H9 (cell line): ENCODE data around the gene ABLIM3. TPM values are rescaled to one million over a fixed set of nuclear protein-coding genes. Genes with fewer than 3 reads are reported as not detected.

ENCODE experiments used
- DNase-seq: peaks from one replicate; pipeline ENCODE4 v3.0.0-alpha.2; 2017
- H2AFZ ChIP-seq: one replicate; pipeline ENCODE4 v1.6.1; 2013; ENCODE audit warnings: mild to moderate bottlenecking, low read length, control low read depth, moderate library complexity
- H2AK5ac ChIP-seq: 2 replicates; pipeline ENCODE4 v1.6.1; 2013; ENCODE audit warnings: low read length, control low read depth, mixed read lengths; ENCODE audit not compliant: insufficient read length
- H2BK120ac ChIP-seq: one replicate; pipeline ENCODE4 v1.6.1; 2013; ENCODE audit warnings: low read depth, mild to moderate bottlenecking, low read length, control low read depth, inconsistent platforms; ENCODE audit not compliant: poor library complexity, severe bottlenecking
- H2BK12ac ChIP-seq: 2 replicates; pipeline ENCODE4 v1.6.1; 2013; ENCODE audit warnings: low read length, control low read depth, mixed read lengths, low read depth; ENCODE audit not compliant: insufficient read length
- H2BK15ac ChIP-seq: 2 replicates; pipeline ENCODE4 v1.6.1; 2013; ENCODE audit warnings: low read depth, low read length, control low read depth
- H2BK20ac ChIP-seq: one replicate; pipeline ENCODE4 v1.6.1; 2013; ENCODE audit warnings: low read depth, mild to moderate bottlenecking, low read length, control low read depth, inconsistent platforms; ENCODE audit not compliant: poor library complexity, severe bottlenecking
- H2BK5ac ChIP-seq: 2 replicates; pipeline ENCODE4 v1.6.1; 2013; ENCODE audit warnings: low read length, control low read depth, mixed read lengths; ENCODE audit not compliant: insufficient read length
- H3K14ac ChIP-seq: 2 replicates; pipeline ENCODE4 v1.6.1; 2013; ENCODE audit warnings: low read length, control low read depth; ENCODE audit not compliant: insufficient read depth
- H3K18ac ChIP-seq: 2 replicates; pipeline ENCODE4 v1.6.1; 2013; ENCODE audit warnings: low read depth, mild to moderate bottlenecking, mixed read lengths, low read length, control low read depth; ENCODE audit not compliant: insufficient read length
- H3K23ac ChIP-seq: 2 replicates; pipeline ENCODE4 v1.6.1; 2013; ENCODE audit warnings: low read length, control low read depth, mixed read lengths, low read depth; ENCODE audit not compliant: insufficient read length
- H3K23me2 ChIP-seq: 2 replicates; pipeline ENCODE4 v1.6.1; 2013; ENCODE audit warnings: low read depth, mild to moderate bottlenecking, mixed read lengths, low read length, control low read depth; ENCODE audit not compliant: insufficient read length, poor library complexity, severe bottlenecking
- H3K27ac ChIP-seq: 2 replicates; pipeline ENCODE4 v1.5.1; 2013; ENCODE audit warnings: low read length, control low read depth, mixed read lengths, low read depth; ENCODE audit not compliant: insufficient read length
- H3K27me3 ChIP-seq: 2 replicates; pipeline ENCODE4 v1.6.1; 2013; ENCODE audit warnings: low read length, control low read depth, inconsistent platforms; ENCODE audit not compliant: insufficient read depth
- H3K4ac ChIP-seq: 2 replicates; pipeline ENCODE4 v1.6.1; 2013; ENCODE audit warnings: low read depth, mild to moderate bottlenecking, control low read depth, inconsistent platforms, low read length, moderate library complexity
- H3K4me1 ChIP-seq: 2 replicates; pipeline ENCODE4 v1.6.1; 2013; ENCODE audit warnings: low read length, control low read depth, inconsistent platforms; ENCODE audit not compliant: insufficient read depth
- H3K4me2 ChIP-seq: 2 replicates; pipeline ENCODE4 v1.6.1; 2013; ENCODE audit warnings: low read length, control low read depth, mixed read lengths; ENCODE audit not compliant: insufficient read length, insufficient read depth
- H3K56ac ChIP-seq: 2 replicates; pipeline ENCODE4 v1.6.1; 2013; ENCODE audit warnings: low read depth, mild to moderate bottlenecking, mixed read lengths, low read length, control low read depth; ENCODE audit not compliant: insufficient read length
- H3K79me1 ChIP-seq: 2 replicates; pipeline ENCODE4 v1.6.1; 2013; ENCODE audit warnings: low read depth, mild to moderate bottlenecking, moderate library complexity, low read length, control low read depth, inconsistent platforms; ENCODE audit not compliant: insufficient read depth, poor library complexity, severe bottlenecking
- H3K79me2 ChIP-seq: 2 replicates; pipeline ENCODE4 v1.6.1; 2013; ENCODE audit warnings: low read length, control low read depth, inconsistent platforms; ENCODE audit not compliant: insufficient read depth
- H3K9ac ChIP-seq: 2 replicates; pipeline ENCODE4 v1.6.1; 2013; ENCODE audit warnings: low read length, control low read depth, mixed read lengths; ENCODE audit not compliant: insufficient read length; ENCODE audit errors: extremely low read depth
- H3K9me3 ChIP-seq: one replicate; pipeline ENCODE4 v1.6.1; 2013; ENCODE audit warnings: low read depth, low read length, inconsistent platforms; ENCODE audit not compliant: control insufficient read depth
- H3T11ph ChIP-seq: one replicate; pipeline ENCODE4 v1.6.1; 2013; ENCODE audit warnings: mild to moderate bottlenecking, low read length, control low read depth, inconsistent platforms
- H4K20me1 ChIP-seq: one replicate; pipeline ENCODE4 v1.6.1; 2013; ENCODE audit not compliant: control insufficient read depth, insufficient read length, insufficient read depth
- H4K5ac ChIP-seq: 2 replicates; pipeline ENCODE4 v1.6.1; 2013; ENCODE audit warnings: low read depth, mild to moderate bottlenecking, mixed read lengths, low read length, control low read depth; ENCODE audit not compliant: insufficient read length
- H4K8ac ChIP-seq: replicated peaks from 2 replicates; pipeline ENCODE4 v1.6.1; 2013; ENCODE audit warnings: low read length, control low read depth, mixed read lengths, low read depth; ENCODE audit not compliant: insufficient read length
- H4K91ac ChIP-seq: 2 replicates; pipeline ENCODE4 v1.6.1; 2013; ENCODE audit warnings: low read depth, mild to moderate bottlenecking, moderate library complexity, mixed read lengths, low read length, control low read depth; ENCODE audit not compliant: insufficient read length
- H3K27ac Mint-ChIP-seq, 3 experiments: 2 replicates in 2 of 3; 3 replicates in 1 of 3; pipeline ENCODE4 v1.8.0; 2020 to 2021; ENCODE audit warnings: mixed read lengths in 3 of 3, mild to moderate bottlenecking in 1 of 3, moderate library complexity in 1 of 3
- H3K27me3 Mint-ChIP-seq: 2 replicates; pipeline ENCODE4 v1.8.0; 2021; ENCODE audit warnings: low read depth, mild to moderate bottlenecking, moderate library complexity, mixed read lengths
- H3K36me3 Mint-ChIP-seq, 3 experiments: 2 replicates in 2 of 3; 3 replicates in 1 of 3; pipeline ENCODE4 v1.8.0; 2020 to 2021; ENCODE audit warnings: low read depth in 3 of 3, mixed read lengths in 3 of 3; ENCODE audit not compliant: insufficient read depth in 1 of 3
- H3K4me1 Mint-ChIP-seq, 2 experiments: 2 replicates each; pipeline ENCODE4 v1.8.0; 2020; ENCODE audit warnings: mixed read lengths in 2 of 2
- H3K4me3 Mint-ChIP-seq, 2 experiments: 2 replicates in 1 of 2; 3 replicates in 1 of 2; pipeline ENCODE4 v1.8.0; 2020 to 2021; ENCODE audit warnings: mild to moderate bottlenecking in 2 of 2, mixed read lengths in 2 of 2, moderate library complexity in 1 of 2
- H3K9me3 Mint-ChIP-seq, 2 experiments: 2 replicates in 1 of 2; 3 replicates in 1 of 2; pipeline ENCODE4 v1.8.0; 2020; ENCODE audit warnings: mild to moderate bottlenecking in 2 of 2, mixed read lengths in 2 of 2, moderate library complexity in 1 of 2
- WGBS: extraction: QIAGEN DNeasy Blood & Tissue Kit; methylation state at CpG from one replicate; pipeline ENCODE4 v1.1.7; 2013; ENCODE audit warnings: missing lambda C conversion rate, low lambda C conversion rate, mixed read lengths; ENCODE audit not compliant: insufficient read length; ENCODE audit errors: extremely low coverage; 5-methylcytosine and 5-hydroxymethylcytosine counted together
- total RNA-seq: library from RNA; stranded (reverse); gene quantifications from 2 replicates; pipeline ENCODE4 v1.2.1, GENCODE V29; 2021
- TF ChIP-seq, protein P1 (sequence below): fragments of 200-600 bp; sonication (generic); conservative IDR thresholded peaks from 3 replicates; pipeline ENCODE4 v1.8.0; 2021; ENCODE audit warnings: antibody characterized with exemption, mild to moderate bottlenecking

Gene ABLIM3
- total RNA-seq, 1 experiment from 2014 or later, result 0.20 TPM

GRCh38 chr5:149301049-149301743 lies 159.9 kb downstream of the ABLIM3 start:
- Histone ChIP-seq H2BK12ac (no peak overlapping the region), H3K27me3 (no peaks in the 10 kb centered on the region), H2BK15ac (no peak overlapping the region), H2AK5ac (no peak overlapping the region), H2AFZ (no peak overlapping the region), H3K27ac (no peak overlapping the region), H3K4ac (no peak overlapping the region), H4K8ac (no peak overlapping the region), H3K23ac (no peak overlapping the region), H3K23me2 (no peaks in the 10 kb centered on the region), H4K20me1 (no peaks in the 10 kb centered on the region), H4K91ac (no peak overlapping the region), H3K4me2 (no peak overlapping the region), H2BK5ac (no peak overlapping the region), H3K79me1 (no peaks in the 10 kb centered on the region), H3K18ac (no peak overlapping the region), H3K9me3 (no peaks in the 10 kb centered on the region), H3K9ac (no peak overlapping the region), H4K5ac (no peak overlapping the region), H2BK120ac (no peak overlapping the region), H3K4me1 (no peaks in the 10 kb centered on the region), H3K14ac (no peak overlapping the region), H2BK20ac (no peak overlapping the region), H3T11ph (no peak overlapping the region), H3K79me2 (no peaks in the 10 kb centered on the region), H3K56ac (no peak overlapping the region)
- Mint-ChIP-seq H3K4me1 (peaks cover 2 to 4% of the 10 kb centered on the region in 2 experiments; a peak in 3 of 4 replicates), H3K36me3 (no peaks in the 10 kb centered on the region), H3K27ac (no peak overlapping the region), H3K4me3 (no peak overlapping the region), H3K9me3 (no peaks in the 10 kb centered on the region), H3K27me3 (no peaks in the 10 kb centered on the region; the same call in 1 of the 2 replicates)
- no peak for DNase-seq
- no CpG with 5 or more reads among the region's 13 CpGs for WGBS
- TF ChIP-seq, protein P1, sequence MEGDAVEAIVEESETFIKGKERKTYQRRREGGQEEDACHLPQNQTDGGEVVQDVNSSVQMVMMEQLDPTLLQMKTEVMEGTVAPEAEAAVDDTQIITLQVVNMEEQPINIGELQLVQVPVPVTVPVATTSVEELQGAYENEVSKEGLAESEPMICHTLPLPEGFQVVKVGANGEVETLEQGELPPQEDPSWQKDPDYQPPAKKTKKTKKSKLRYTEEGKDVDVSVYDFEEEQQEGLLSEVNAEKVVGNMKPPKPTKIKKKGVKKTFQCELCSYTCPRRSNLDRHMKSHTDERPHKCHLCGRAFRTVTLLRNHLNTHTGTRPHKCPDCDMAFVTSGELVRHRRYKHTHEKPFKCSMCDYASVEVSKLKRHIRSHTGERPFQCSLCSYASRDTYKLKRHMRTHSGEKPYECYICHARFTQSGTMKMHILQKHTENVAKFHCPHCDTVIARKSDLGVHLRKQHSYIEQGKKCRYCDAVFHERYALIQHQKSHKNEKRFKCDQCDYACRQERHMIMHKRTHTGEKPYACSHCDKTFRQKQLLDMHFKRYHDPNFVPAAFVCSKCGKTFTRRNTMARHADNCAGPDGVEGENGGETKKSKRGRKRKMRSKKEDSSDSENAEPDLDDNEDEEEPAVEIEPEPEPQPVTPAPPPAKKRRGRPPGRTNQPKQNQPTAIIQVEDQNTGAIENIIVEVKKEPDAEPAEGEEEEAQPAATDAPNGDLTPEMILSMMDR, result no peak
